SK-N-MC (cell line): ENCODE measurements around the gene AKAP6.

ENCODE experiments used
- DNase-seq: peaks from one replicate; pipeline ENCODE4 v3.0.0-alpha.2; 2011; ENCODE audit warnings: low read depth, low spot score
- H3K27ac ChIP-seq: fragments of 200-600 bp; sonication (generic); 2 replicates; pipeline ENCODE4 v1.5.1; 2016; ENCODE audit warnings: mixed run types
- H3K36me3 ChIP-seq: fragments of 200-600 bp; sonication (generic); 2 replicates; pipeline ENCODE4 v1.6.1; 2017; ENCODE audit warnings: antibody characterized with exemption, low read length, mixed read lengths; ENCODE audit not compliant: insufficient read depth
- H3K4me3 ChIP-seq: fragments of 200-600 bp; sonication (generic); 2 replicates; pipeline ENCODE4 v1.5.1; 2016
- H3K9ac ChIP-seq: fragments of 200-600 bp; sonication (generic); 2 replicates; pipeline ENCODE4 v1.8.0; 2017; ENCODE audit warnings: mixed run types, mixed read lengths; ENCODE audit not compliant: insufficient read length
- H3K9me3 ChIP-seq: fragments of 200-600 bp; sonication (generic); 2 replicates; pipeline ENCODE4 v1.6.1; 2017; ENCODE audit warnings: low read depth, mild to moderate bottlenecking, antibody characterized with exemption, low read length, moderate library complexity, mixed read lengths
- EZH2 ChIP-seq: fragments of 200-600 bp; sonication (generic); IDR thresholded peaks from one replicate; pipeline ENCODE4 v1.6.1; 2017; ENCODE audit warnings: antibody characterized with exemption
- FOXP2 ChIP-seq: optimal IDR thresholded peaks from 2 replicates; pipeline ENCODE3; 2011; ENCODE audit warnings: mild to moderate bottlenecking, moderate library complexity; ENCODE audit not compliant: insufficient read depth; ENCODE audit errors: extremely low read length, control extremely low read depth
- POLR2AphosphoS5 ChIP-seq: IDR thresholded peaks from 2 replicates; pipeline ENCODE4 v1.6.1; 2012; ENCODE audit warnings: mild to moderate bottlenecking, low read depth, low read length, borderline replicate concordance

The AKAP6 gene

GRCh38 chr14:32405856-32406255 is 76.8 kb downstream of the AKAP6 start:
- no peak for DNase-seq
- Histone ChIP-seq H3K9ac (no peak overlapping the region), H3K27ac (no peak overlapping the region), H3K4me3 (no peak overlapping the region), H3K9me3 (no peaks in the 10 kb centered on the region), H3K36me3 (no peaks in the 10 kb centered on the region)
- no peak for TF ChIP-seq EZH2
- no peak for TF ChIP-seq FOXP2
- TF ChIP-seq POLR2AphosphoS5: no peak

- Histone ChIP-seq H3K9me3 (no peaks in the 10 kb centered on the region), H3K4me3 (no peak overlapping the region), H3K36me3 (no peaks in the 10 kb centered on the region), H3K27ac (no peak overlapping the region), H3K9ac (no peak overlapping the region)
- TF ChIP-seq FOXP2 (no peak), EZH2 (no peak), POLR2AphosphoS5 (no peak)
- no peak for DNase-seq
Observed at GRCh38 chr14:32407130-32407529, 78.0 kb downstream of the AKAP6 start.

GRCh38 chr14:32408018-32408417 is 78.9 kb downstream of the AKAP6 start:
- TF ChIP-seq POLR2AphosphoS5 (no peak), FOXP2 (no peak), EZH2 (no peak)
- H3K9ac ChIP-seq: no peak overlapping the region
- no peaks in the 10 kb centered on the region for H3K36me3 ChIP-seq
- H3K27ac ChIP-seq: no peak overlapping the region
- no peak for DNase-seq
- no peak overlapping the region for H3K4me3 ChIP-seq
- H3K9me3 ChIP-seq: no peaks in the 10 kb centered on the region

GRCh38 chr14:32412103-32412502 is 83.0 kb downstream of the AKAP6 start:
- no peak overlapping the region for H3K4me3 ChIP-seq
- no peak for DNase-seq
- H3K27ac ChIP-seq: no peak overlapping the region
- no peaks in the 10 kb centered on the region for H3K9me3 ChIP-seq
- H3K36me3 ChIP-seq: no peaks in the 10 kb centered on the region
- H3K9ac ChIP-seq: no peak overlapping the region
- TF ChIP-seq EZH2 (no peak), POLR2AphosphoS5 (no peak), FOXP2 (no peak)

GRCh38 chr14:32412532-32412931 is 83.4 kb downstream of the AKAP6 start:
- H3K4me3 ChIP-seq: no peak overlapping the region
- H3K9me3 ChIP-seq: no peaks in the 10 kb centered on the region
- no peak overlapping the region for H3K27ac ChIP-seq
- no peak for TF ChIP-seq POLR2AphosphoS5
- TF ChIP-seq EZH2: no peak
- TF ChIP-seq FOXP2: no peak
- H3K36me3 ChIP-seq: no peaks in the 10 kb centered on the region
- H3K9ac ChIP-seq: no peak overlapping the region
- no peak for DNase-seq

- Histone ChIP-seq H3K9me3 (no peaks in the 10 kb centered on the region), H3K4me3 (no peak overlapping the region), H3K36me3 (no peaks in the 10 kb centered on the region), H3K9ac (no peak overlapping the region), H3K27ac (no peak overlapping the region)
- TF ChIP-seq EZH2: no peak
- no peak for TF ChIP-seq POLR2AphosphoS5
- no peak for TF ChIP-seq FOXP2
- DNase-seq: no peak
Observed at GRCh38 chr14:32413967-32414640, 85.0 kb downstream of the AKAP6 start.

GRCh38 chr14:32414808-32415255 is 85.7 kb downstream of the AKAP6 start:
- DNase-seq: no peak
- TF ChIP-seq POLR2AphosphoS5 (no peak), FOXP2 (no peak), EZH2 (no peak)
- no peaks in the 10 kb centered on the region for H3K9me3 ChIP-seq
- no peak overlapping the region for H3K9ac ChIP-seq
- no peaks in the 10 kb centered on the region for H3K36me3 ChIP-seq
- no peak overlapping the region for H3K27ac ChIP-seq
- H3K4me3 ChIP-seq: no peak overlapping the region

- TF ChIP-seq EZH2 (no peak), POLR2AphosphoS5 (no peak), FOXP2 (no peak)
- Histone ChIP-seq H3K4me3 (no peak overlapping the region), H3K27ac (no peak overlapping the region), H3K36me3 (no peaks in the 10 kb centered on the region), H3K9me3 (no peaks in the 10 kb centered on the region), H3K9ac (no peak overlapping the region)
- no peak for DNase-seq
Observed at GRCh38 chr14:32417956-32418552, 89.0 kb downstream of the AKAP6 start.

- Histone ChIP-seq H3K27ac (no peak overlapping the region), H3K9ac (no peak overlapping the region), H3K4me3 (no peak overlapping the region), H3K36me3 (no peaks in the 10 kb centered on the region), H3K9me3 (no peaks in the 10 kb centered on the region)
- no peak for DNase-seq
- TF ChIP-seq EZH2 (no peak), POLR2AphosphoS5 (no peak), FOXP2 (no peak)
Observed at GRCh38 chr14:32419429-32419828, 90.3 kb downstream of the AKAP6 start.
